Skeletal muscle cell (primary cell): ENCODE results near the gene NTN5.
"Not testable (repeated sequence)": the region's sequence is repeated elsewhere in the genome, so short reads cannot be mapped to it uniquely, and the experiment has no call there.

ENCODE experiments used
- DNase-seq: peaks from one replicate; pipeline ENCODE4 v3.0.0-alpha.2; 2010; ENCODE audit warnings: low read depth
- H3K4me3 ChIP-seq: 2 replicates; pipeline ENCODE4 v1.5.1; 2011; ENCODE audit warnings: low read depth, mild to moderate bottlenecking, control low read depth, low read length, moderate library complexity

Gene NTN5

DNA sequence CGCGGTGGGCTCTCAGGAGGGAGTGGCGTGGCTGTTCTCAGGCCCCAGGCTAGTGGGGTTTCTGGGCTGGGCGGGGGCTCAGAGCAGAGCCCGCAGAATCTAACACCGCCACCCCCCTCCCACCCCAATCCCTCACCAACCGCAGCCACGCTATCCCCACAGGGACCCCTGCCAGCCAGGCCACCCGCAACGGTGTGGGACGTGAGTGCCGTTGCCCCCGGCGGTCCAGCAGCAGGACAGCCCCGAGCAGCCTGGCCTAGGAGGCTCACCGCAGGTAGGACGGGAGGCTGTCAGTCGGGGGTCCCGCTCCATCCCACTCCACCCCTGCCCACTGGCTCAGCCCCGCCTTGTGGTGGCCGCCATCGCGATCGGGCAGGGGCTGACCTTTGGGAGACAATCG is at the start of gene NTN5:
NTN5 (minus strand) TSS at position 24 of the 400 bp plus-strand sequence. CDS start 2,031 bp downstream, outside the sequence.
- no peak within 1 kb of the TSS for H3K4me3 ChIP-seq
- DNase-seq = no peak

DNA sequence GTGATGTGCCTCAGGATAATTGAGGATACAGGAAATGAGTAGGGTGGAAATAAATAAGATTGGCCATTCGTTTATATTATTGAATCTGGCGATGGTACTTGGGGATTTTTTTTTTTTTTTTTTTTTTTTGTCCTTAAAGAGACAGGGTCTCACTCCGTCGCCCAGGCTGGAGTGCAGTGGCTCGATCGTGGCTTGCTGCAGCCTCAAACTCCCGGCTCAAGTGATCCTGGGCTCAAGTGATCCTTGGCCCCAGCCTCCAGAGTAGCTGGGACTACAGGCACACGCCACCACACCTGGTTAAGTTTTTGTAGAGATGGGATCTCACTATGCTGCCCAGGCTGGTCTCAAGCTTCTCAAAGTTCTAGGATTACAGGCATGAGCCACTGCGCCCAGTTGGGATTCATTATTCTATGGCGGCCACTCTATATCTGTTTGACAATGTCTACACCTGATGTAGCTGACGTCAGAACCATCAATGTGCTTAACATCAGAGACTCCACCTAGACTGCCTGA is 49.4 kb upstream of the NTN5 start:
- no peak for DNase-seq
- no peak overlapping the region for H3K4me3 ChIP-seq

DNA sequence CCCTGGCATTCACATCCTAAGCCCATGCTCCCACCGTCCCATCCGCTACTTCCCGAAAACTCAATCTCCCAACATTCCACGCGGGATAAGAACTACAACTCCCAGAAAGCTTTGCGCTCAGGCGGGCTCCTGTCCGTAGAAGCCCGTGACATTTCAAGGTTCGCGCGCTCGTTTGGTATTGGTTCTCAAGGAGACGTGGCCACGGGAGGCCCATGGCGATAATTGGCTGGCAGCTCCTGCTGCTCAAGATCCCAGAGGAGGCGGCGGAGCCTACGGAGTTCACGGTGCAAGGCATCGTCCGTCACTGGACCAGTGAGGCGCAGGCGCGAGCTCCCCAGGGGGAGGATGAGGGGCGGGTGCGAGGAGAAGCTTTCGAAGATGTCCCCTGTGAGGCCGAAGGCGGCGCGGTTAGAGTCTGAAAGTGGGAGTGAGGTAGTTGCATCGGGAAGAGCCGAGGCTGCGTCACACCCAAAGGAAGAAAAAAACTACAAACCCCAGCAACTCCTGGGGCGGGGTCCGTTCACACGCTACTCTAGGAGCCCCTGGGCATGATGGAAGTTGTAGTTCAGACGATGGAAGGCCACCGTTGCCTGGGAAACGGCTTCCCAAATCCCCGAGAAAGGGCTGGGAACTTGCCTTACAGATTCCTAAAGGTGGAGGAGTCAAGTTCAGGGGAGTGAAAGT is 47.9 kb upstream of the NTN5 start:
- DNase-seq = peak; percentile 98
- peak overlapping the region; percentile 66 for H3K4me3 ChIP-seq

- DNase-seq = no peak
- peak overlapping the region; percentile 66 for H3K4me3 ChIP-seq
Observed at GRCh38 chr19:48720251-48720612, 47.4 kb upstream of the NTN5 start.

DNA sequence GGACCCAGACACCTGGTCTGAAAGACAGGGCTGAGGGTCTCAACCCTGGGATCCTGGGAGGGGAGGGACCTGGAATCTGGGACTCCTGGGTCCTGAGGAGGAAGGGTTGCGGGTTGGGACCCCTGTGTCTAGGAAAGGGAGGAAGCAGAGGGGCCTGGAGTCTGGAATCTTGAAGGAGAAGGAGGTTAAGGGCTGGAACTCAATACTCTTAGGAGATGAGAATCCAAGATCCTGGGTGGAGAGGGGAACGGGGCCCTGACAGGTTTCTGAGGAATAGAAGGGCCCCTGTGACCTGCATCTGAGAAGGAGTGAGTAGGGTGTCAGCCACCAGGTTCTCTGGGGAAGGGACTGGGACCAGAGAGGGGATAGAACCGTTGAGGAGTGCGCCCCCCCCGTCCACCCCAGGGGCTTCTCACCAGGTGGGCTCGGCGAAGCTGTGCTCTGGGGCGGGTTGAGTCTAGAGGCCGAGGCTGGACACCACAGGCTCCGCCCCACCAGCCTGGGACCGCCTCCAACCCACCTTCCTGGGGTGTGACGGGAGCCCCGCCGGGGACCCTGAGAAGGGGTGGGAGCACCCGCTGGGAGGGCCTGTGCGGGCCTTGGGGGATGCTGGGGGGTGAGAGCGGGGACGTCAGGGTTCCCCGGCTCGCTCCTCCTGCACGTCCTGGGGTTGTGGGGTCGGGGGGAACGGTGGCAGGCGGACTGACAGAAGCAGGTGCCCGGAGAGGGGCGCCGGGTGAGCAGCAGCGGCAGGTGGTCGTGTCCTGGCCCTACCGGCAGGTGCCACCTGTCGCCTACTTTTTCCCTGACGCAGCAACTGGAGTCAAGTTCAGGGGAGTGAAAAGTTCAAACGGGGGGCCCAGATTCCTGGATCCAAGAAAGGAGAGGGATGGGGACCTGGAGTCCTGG is 46.7 kb upstream of the NTN5 start, which contains the start of gene MAMSTR:
MAMSTR (minus strand) TSS at position 463 of the 909 bp plus-strand sequence. CDS start 694 bp downstream, outside the sequence.
- H3K4me3 ChIP-seq = peak within 1 kb of the TSS; percentile 66

DNA sequence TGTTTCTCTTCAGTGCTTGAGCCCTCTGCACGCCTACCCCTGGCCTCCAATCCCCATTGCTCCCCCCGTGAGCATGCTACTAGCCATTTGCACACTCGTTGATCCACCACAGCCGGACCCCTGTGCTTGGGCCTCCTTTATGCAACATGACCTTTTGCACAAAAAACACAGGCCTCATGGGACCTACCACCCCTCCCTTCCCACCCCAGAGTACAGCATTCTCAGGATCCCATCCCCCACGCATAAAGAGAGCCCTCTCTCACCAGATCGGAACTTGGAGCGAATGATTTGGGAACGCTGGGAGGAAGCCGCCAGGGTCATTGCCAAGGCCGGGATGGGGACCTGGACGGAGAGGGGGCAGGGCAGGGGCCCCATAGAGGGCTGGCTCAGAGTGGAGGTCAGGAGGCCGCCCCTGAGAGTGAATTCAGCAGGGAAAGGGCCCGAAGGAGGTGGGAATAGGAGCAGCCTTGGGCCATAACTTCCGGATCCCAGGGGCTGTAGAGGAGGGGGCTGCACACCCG is 46.0 kb upstream of the NTN5 start:
- no peak for DNase-seq

More for the DNA sequence above, 46.7 kb upstream of the NTN5 start, which contains the start of gene MAMSTR:
- DNase-seq = no peak

DNA sequence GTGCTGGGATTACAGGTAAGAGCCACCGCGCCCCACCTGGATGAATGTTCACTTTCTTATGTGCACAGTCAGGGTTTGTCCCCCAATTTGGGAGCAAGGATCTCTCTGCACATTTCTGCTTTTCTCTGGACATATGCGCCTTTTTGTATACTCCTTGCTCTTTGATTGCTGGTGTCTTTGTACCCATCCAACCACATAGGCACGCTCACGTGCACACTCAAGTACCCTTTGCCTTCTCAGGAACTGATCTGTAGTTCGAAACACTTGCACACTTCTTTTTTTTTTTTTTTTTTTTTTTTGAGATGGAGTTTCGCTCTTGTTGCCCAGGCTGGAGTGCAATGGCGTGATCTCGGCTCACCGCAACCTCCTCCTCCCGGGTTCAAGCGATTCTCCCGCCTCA is 45.3 kb upstream of the NTN5 start:
- not testable (repeated sequence) for DNase-seq, H3K4me3 ChIP-seq

More for the DNA sequence above, 46.0 kb upstream of the NTN5 start:
- H3K4me3 ChIP-seq = peak overlapping the region; percentile 16

GRCh38 chr19:48716562-48717291 is 43.9 kb upstream of the NTN5 start:
- H3K4me3 ChIP-seq = peak overlapping the region; percentile 62

DNA sequence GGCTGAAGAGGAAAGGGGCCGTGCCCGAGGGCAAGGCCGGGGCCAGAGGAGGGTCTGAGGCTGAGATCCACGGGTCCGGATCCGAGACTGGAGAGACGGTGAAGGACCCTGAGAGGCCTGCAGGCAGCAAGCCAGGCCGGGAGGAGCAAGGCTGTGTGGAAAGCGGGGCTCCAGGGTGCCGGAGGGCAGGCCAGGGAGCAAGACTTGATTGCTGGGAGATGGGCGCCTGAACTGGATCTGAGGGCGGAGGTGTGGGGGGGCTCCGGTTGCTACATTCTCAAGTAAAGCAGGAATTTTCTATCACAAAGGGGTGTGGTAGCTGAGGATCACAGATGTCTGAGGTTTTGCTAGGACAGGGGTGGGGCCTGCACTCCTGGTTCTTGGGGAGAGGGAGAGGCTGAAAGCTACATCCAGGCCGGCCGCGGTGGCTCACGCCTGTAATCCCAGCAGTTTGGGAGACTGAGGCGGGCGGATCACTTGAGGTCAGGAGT is 42.9 kb upstream of the NTN5 start:
- peak overlapping the region; percentile 62 for H3K4me3 ChIP-seq

More at GRCh38 chr19:48716562-48717291, 43.9 kb upstream of the NTN5 start:
- DNase-seq = peak; percentile 41

GRCh38 chr19:48714759-48715675 is 42.2 kb upstream of the NTN5 start:
- DNase-seq = no peak
- H3K4me3 ChIP-seq = peak overlapping the region; percentile 62

More for the DNA sequence above, 42.9 kb upstream of the NTN5 start:
- DNase-seq = no peak

GRCh38 chr19:48713864-48714755 is 41.3 kb upstream of the NTN5 start:
- peak overlapping the region; percentile 83 for H3K4me3 ChIP-seq
- peak; percentile 98 for DNase-seq

GRCh38 chr19:48713041-48713863 is 40.4 kb upstream of the NTN5 start:
- no peak for DNase-seq
- peak overlapping the region; percentile 83 for H3K4me3 ChIP-seq

DNA sequence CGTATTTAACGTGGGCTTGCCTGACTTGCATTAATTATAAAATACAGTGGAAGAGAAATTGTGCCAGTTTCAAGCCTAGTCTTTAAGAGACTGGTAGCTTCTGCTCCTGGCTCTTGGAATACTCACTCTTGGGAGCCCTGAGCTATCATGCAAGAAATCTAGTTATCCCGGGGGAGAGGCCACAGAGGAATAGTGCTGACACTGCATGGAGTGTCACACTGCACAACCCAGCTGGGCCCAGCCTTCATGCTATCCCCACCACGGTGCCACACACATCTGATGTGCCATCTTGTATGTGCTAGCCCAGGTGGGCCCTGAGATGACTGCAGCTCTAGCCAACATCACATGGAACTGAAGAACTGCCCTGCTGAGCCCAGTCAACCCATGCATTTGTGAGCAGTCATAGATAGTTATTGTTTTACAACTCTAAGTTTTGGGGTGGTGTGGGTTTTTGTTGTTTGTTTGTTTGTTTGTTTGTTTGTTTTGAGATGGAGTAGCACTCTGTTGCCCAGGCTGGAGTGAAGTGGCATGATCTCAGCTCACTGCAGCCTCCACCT is 38.4 kb upstream of the NTN5 start:
- no peak overlapping the region for H3K4me3 ChIP-seq
- no peak for DNase-seq

DNA sequence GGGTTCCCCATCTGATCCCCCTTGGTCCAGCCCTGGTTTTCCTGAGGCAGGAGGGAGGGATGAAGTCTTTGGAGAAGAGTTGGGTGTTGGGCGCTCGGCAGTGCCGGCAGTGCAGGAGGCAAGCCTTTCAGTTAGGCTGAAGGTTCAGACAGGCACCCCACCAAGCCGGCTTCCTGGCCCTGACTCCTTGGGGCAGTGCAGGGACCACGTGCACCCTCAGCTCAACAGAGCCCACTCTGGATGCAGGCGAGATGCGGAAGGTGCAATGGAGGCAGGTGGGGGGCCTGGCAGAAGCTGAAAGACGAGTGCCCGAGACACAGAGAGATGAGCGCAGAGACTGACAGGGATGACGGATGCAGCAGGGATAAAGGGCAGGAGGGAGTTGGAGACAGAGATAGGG is 35.7 kb upstream of the NTN5 start:
- no peak overlapping the region for H3K4me3 ChIP-seq
- DNase-seq = no peak

- DNase-seq = no peak
- no peak overlapping the region for H3K4me3 ChIP-seq
Observed at GRCh38 chr19:48705431-48705830, 32.6 kb upstream of the NTN5 start.

- no peak for DNase-seq
- no peak overlapping the region for H3K4me3 ChIP-seq
Observed at GRCh38 chr19:48703316-48703715, 30.5 kb upstream of the NTN5 start.
